RPMI8226 (cell line): Measurements from ENCODE around the gene OVCH1.

Source experiments
- DNase-seq: peaks from one replicate; pipeline ENCODE4 v3.0.0-alpha.2; 2015

The OVCH1 gene, protein sequence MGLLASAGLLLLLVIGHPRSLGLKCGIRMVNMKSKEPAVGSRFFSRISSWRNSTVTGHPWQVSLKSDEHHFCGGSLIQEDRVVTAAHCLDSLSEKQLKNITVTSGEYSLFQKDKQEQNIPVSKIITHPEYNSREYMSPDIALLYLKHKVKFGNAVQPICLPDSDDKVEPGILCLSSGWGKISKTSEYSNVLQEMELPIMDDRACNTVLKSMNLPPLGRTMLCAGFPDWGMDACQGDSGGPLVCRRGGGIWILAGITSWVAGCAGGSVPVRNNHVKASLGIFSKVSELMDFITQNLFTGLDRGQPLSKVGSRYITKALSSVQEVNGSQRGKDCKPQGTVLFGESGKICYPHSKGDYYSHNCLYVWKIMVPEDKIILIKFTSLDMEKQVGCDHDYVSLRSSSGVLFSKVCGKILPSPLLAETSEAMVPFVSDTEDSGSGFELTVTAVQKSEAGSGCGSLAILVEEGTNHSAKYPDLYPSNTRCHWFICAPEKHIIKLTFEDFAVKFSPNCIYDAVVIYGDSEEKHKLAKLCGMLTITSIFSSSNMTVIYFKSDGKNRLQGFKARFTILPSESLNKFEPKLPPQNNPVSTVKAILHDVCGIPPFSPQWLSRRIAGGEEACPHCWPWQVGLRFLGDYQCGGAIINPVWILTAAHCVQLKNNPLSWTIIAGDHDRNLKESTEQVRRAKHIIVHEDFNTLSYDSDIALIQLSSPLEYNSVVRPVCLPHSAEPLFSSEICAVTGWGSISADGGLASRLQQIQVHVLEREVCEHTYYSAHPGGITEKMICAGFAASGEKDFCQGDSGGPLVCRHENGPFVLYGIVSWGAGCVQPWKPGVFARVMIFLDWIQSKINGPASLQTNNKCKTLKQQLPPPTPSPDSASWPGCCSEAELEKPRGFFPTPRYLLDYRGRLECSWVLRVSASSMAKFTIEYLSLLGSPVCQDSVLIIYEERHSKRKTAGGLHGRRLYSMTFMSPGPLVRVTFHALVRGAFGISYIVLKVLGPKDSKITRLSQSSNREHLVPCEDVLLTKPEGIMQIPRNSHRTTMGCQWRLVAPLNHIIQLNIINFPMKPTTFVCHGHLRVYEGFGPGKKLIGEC

DNA sequence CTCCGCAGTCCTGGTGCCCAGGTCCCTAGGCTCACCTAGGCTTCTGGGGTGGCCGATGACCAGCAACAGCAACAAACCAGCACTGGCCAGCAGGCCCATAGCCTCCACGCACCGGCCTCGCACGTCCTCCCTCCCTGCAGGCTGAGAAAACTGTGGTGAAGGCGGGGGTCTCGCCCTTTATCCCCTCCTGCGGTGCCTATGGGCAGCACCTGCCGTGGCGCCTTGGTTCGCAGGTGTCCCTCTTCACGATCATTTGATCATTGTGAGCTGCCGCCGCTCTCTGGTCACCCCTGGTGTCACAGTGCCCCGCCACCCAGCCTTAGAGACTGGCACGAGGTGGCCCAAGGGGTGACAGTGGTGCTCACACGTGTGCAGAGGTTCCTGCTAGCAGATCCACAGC is at the start of gene OVCH1:
OVCH1 (minus strand) TSS at position 99 of the 400 bp plus-strand sequence; CDS start at position 99, 0 bp downstream.
- no peak for DNase-seq

DNA sequence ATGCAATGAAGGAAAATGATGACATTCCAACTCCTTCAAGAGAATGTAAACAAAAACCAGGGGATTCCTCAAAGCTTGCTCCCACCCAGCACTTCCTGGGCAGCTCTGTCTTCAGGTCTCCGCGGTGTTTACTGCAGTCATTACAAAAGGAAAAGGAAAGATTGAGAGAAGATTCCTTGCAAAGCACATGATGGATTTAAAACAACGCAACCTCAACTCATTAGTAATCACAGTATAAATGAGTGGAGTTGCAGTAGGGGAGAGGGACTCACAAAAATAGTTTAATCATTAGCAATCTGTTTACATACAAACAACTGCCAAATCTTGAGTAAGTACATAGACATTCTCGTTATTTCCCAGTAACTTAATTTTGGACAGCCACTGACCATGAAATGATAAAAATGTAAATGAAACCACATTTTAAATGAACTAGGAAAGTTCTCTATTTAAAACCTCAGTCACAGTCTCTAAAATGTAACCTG is 49.7 kb upstream of the OVCH1 start:
- DNase-seq: no peak

DNA sequence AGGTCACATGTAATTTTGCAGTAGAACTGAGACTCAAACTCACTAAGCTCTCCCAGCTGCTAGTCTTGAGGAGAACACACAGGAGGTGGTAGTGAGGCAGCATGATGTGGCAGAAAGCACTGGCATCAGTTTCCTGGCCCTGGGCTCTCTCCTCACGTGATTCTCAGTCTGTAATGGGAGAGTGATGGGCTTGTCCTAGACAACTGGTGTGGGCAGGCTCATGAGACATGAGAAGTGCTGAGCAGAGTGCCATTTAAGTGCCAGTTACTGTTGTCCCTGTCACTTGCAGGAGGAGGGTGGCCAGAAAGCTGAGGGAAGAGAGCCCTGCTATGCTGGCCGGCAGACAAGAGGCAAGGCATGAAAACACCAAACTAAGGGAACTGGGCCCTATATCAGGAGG is 48.5 kb upstream of the OVCH1 start:
- no peak for DNase-seq

DNA sequence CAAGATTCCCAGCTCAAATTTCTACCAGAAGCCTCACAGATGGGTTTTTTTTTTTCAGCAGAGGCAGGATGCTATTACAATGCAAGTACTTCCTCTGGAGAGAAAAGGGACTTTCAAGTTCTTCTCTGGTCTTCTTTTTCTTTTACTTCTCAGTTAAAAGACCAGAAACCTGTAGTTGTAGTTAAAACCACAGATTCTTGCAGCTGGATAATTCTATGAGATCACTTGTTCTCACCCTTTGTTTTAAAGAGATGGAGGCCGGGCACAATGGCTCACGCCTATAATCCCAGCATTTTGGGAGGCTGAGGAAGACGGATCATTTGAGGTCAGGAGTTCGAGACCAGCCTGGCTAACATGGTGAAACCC is 47.6 kb upstream of the OVCH1 start:
- DNase-seq: no peak

DNA sequence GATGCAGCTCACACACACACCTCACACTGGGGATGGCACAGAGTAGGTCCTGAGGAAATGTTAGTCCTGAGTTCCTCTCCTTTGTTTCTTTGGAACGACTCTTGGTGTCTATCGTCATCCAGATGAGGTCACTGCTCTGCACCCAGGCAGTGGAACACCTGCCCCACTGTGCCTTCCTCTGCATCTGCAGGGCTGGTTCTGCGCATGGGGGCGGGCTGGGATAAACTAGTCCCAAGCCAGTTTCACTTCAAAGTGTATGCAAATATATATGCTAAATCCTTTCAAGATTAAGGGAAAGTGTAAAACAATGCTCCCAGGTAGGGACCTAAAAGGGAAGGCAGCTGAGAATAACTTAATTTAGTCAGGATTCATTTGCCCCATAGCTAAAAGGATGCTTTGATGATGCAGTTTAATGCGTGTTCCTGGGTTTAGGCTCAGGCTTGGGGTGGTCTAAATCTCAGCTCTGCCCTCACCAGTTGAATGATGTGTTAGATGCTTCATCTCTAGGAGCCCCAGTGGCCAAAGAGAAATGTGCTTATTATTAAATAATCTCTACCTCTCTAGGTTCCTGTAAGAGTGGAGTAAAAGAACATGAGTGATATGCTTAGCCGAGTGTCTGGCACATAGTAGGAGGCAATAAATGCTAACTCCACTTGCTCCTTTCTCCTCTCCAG is 47.1 kb upstream of the OVCH1 start:
- DNase-seq: no peak

DNA sequence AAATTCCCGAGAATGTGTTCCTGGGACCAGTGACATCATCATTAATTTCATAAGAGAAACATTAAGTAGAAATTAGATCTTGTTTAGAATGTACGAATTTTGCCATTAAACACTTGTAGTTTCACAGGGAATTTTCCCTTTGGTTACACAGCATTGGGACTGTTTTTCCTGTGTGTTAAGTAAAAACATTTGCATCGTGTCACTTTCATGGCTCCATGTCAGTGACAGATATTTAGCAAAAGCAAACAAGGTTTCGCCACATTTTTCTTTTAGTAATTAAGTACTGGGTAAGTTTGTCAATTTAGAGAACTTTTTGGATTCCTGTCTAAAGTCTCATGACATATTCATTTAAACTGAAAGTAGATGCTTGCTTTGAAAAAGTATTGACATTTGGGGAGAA is 45.5 kb upstream of the OVCH1 start:
- DNase-seq: no peak

DNA sequence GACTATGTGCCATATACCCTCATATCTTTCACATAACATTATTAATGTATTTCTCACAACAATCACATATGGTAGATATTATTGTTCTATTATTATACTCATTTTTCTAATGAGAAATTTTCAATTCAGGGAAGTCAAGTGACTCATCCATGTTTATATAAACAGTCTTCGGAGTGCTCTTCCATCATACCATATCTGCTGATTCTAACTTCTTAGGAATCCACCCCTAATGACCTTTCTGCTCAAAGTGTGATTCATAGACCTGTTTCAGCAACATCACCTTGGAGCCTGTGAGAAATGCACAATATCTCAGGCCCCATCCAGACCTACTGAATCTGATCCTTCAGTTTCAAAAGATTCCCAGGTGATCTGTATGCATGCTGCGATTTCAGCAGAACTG is 39.8 kb upstream of the OVCH1 start:
- DNase-seq: no peak

DNA sequence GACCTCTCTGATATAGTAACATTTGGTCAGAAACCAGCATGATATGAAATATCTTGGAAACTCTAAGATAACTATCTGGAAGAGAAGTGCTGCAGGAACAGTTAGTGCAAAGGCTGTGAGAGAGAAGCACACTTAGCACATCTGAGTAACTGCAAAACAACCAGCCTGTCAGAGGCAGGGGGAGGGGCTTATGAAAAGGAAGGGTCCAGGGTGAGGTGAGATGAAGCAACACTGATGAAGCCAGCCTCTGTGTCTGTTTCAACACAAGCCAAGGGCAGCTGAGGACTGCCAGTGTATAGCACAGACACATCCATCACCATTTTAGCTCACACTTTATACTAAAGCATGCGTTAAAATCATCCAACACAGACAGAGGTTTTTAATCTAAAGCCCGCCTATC is 37.4 kb upstream of the OVCH1 start:
- no peak for DNase-seq

DNA sequence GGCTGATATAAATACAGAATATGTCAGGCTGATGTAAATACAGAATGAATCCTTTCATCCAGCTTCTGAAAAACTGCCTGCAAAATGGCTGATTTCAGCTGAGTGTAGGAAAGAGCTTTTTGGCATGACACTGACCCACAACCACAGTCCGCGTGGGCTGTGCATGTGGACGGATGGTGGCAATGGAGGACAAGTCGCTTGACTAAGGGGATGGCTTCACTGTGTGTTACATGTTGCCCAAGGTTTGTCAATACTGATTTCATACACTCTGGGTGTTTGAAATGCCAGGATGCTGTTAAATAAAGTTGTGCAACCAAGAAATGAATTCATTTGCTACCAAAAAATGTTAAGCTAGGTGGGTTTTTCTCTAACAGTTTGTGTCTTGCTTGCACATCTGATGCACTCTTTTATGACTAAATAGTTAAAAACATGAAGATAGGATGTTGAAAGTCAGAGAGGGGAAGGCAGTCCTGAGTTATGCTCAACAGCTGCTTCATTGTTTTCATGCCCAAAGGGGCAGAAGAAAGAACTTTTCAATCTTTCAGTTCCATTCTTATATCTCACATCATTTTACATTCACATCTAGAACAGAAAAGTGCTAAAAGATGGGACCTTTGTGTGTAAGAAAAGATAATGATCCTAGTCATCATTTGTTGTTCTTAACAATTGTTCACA is 36.5 kb upstream of the OVCH1 start:
- no peak for DNase-seq

DNA sequence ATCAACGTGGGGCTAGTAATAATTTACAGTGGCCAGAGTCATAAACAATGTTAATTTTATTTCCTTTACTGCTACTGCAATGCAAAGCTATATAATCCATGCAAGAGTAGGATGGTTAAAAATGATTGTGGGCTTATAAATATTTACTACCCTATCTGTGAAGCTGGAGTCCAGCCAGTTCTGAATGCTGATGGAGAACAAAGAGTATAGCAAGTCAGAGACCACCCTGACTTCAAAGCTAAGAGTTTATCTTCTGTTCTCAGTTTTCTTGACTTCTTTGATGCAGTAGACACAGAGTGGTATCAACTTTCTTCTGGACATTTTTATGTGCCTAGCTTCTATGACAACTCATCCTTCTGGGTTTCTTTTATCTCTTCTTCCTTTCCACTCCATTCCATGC is 34.0 kb upstream of the OVCH1 start:
- DNase-seq: no peak

DNA sequence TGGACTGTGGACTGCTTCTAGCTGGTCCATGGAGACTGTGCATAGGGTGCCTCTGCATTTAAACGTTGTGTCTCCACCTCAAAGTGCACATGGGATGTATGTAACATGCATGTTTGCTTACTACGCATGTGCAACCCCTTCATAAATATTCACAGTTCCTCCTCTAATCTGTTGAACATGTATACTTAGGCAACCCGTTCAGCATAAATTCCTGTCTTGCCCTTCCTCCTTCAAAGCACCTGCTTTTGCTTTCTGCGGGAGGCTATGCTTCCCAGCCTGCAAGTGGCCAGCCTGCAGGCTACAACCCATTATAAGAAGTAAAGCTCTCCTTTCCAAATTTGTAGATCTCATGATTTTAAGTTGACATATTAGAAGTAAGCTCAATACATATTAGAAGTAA is 33.0 kb upstream of the OVCH1 start:
- no peak for DNase-seq

DNA sequence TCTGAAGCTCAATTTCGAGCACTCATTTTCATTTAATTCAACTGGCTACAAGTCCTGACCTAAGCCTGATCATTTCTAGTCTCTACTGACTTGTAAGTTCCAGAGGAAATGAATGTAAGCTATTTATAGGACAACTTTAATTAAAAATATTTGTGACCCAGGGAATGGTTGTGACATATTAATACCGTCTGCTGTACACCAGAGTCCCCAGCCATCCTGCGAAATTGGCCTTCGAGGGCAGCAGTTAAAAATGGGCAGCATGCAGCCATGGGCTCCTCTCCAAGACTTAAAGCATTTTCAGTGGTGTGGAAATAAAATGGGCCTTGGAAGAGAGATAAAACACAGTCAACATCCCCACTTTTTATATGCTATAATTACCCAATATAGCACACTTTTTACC is 30.7 kb upstream of the OVCH1 start:
- no peak for DNase-seq

DNA sequence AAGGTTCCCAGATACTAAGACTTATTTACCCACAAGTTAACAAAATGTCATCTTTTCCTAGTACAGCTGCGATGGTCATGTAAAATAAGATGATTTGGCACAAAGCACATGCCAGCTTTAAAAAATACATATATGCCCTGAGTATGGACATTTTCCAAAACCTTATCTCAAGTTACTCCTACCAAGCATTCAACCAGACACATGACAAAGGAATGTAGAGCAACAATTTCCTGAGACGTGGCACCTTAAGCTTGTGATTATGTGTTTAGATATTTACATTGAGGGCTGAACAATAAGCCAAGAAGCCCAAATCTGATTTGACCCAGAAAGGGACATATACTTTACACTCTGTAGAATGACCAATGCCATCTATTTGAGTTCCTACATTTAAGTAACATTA is 24.5 kb upstream of the OVCH1 start:
- no peak for DNase-seq

DNA sequence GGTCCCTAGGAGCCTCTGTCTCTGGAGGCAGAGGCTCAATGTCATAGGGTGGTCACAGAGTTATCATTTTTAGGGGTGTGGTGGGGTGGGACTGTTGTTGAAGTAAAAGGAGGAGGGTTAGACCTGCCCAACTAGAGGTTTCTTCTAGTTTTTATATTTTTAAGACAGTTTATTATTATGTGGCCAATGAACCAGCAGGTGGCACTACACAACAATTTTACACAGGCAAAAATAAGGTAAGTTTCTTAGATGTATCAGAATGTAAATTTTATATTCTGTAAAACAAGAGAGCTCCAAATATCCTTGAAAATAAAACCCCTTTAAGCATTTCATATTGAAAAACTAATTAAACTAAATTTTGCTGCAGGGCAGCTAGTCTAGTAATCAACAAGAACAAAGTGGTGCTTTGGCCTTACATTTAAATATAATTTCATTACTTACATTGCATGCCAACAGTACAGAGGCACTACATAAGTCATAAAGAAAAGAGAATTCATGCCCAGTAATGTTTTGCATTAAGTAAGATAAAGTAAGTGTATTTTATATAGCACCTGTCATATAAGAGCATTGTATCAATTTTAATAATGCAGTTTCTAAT is 22.2 kb upstream of the OVCH1 start:
- DNase-seq: peak; percentile 42

DNA sequence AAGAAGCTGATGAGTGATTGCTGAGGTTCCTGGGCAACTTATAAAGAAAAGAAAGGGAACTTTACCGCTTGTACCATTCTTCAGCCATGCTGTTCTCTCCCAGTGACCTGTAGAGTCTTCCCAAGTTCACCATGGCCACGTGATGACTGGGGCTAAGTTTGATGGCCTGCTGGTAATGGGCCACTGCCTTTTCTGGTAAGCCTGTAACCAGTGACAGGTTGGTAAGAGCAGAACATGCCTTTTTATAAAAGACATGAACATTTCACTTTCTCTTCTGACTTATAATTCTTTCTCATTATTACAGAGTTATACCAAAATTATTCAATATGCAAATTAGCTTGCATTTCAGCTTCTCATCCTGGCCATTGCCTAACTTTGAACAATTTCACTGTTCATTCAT is 20.9 kb upstream of the OVCH1 start:
- no peak for DNase-seq

DNA sequence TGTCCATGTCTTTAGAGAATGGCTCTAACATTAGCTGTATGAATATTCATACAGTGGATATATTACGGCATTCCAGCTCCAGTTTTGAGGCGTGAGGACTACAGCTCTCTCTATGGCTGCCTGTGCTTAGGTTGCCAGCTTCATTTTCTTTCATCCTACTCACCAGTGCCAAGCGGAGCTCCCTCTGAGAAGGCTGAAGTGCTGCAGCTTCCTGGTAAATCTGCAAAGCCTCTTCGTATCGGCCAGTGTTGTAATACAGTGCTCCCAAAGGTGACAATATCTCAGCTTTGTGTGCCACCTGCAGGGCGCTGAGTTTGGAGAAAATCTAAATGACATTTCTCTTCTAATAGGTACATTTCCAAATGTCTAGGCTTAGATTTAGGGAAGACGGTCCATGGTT is 19.8 kb upstream of the OVCH1 start:
- DNase-seq: no peak

DNA sequence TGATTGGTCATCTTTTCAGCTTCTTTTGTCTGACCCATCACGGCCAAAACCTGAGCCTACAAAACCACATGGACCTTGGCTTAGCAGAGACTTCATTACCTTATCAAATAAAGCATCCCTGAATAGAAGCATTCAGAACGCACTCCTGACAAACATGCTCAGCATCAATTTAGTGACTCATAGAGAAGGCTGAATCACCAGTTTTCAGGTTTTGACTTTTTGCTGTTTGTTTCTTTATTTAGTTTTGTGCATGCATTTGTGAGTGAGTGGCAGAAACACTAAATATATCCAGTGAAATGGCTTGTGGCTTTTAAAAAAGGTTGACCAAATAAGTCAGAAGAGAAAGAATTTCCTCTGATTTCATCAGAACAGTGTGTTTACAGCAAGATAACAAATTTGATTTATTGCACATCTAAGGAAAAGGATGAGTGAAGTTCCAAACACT is 19.0 kb upstream of the OVCH1 start:
- DNase-seq: no peak

DNA sequence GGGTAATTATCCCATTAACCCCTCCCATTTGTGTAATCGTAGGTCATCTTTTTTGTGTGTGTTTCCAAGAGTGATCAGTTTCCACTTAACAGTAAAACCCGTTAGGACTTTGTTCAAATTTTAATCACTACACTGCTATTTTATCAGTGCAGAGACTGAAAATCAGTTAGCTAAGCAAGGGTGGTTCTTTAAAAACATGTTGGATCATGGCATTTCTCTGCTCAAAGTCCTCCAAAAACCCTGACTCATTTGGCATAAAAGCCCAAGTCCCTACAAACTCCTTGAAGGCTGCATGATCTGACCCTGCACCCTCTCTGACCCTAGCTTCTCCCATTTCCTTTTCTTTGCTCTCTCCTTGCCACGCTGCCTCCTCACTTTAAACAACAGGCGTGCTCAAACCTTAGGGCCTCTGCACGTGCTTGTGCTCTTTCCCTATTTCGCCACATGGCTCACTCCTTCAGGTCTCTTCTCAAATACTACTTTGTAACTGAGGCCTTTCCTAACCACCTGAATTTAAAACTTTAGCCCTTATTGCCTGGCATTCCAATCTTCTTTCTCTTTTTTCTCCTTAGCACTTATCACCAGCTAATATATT is 13.2 kb upstream of the OVCH1 start:
- DNase-seq: no peak

DNA sequence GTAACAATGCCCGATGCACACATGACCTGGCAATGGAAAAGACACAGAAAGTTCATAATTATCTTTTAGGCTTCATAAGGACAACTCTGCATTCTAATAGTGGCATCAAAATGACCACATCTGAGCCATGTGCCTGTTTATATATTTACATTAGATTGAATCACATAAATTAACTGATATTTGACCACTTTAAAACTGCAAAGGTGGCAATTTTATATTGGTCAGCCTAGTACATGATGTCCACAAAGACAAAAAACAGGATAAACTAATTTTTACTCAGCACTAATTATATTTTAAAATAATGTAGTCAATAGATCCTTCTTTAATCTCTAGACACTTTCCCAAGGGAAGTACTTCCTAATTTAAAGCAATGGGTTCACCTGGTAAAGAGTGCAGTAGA is 12.0 kb upstream of the OVCH1 start:
- no peak for DNase-seq

DNA sequence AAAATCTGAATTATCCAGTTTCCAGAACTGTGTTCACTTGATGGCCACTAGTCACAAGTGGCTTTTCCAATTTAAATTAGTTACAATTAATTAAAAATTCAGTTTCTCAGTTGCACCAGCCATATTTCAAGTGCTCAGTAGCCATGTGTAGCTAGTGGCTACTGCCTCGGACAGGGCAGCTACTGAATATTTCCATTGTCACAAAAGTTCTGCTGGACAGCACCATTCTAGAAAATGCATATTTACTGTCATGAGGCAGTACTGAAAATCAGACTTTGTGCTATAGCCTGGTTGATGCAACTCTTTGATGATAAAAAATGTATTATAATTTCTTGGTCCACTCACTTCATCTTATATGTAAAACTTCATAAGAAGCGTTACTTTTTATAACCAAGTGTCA is 11.5 kb upstream of the OVCH1 start:
- DNase-seq: no peak

DNA sequence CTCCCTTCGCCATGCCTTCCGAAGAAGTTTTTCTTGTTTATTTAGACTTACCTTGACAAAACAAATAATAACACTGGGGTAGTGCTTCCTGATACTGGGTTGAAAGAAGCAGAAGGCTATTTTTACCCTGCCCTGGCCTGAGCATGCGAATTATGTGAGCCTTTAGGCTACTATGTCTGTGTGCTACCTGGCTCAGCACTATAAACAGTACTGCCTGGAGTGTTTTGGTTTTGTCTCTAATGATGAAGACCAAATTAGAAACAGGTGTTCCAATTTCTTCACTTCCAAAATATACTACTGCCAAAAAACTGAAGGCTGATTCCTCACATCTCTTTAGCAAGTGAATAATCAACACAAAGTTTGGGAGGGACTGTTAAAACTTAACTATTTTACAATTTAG is 7.6 kb upstream of the OVCH1 start:
- DNase-seq: no peak

DNA sequence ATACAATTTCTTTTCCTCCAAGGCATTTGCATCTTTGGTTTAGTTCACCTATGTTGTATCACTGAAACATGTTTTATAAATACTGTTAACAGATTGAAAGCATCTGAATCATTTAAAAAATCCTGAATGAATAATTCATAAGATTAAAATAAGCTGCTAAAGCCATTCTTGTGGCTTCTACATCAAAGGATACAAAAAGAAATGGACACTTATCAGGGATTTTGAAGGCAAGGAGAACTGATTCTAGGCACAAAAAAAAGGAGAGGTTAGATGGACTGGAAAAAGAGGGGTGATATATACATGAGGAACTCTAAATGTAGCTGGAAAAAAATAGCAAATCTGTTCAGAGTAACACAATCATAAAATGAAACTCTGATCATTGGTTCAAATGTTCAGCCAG is 5.8 kb upstream of the OVCH1 start:
- no peak for DNase-seq
